Upper lobe of left lung (tissue), 4 donors: ENCODE results near the gene PLXNA1.

ENCODE experiments used
- POLR2A ChIP-seq, 4 donors: fragments of 450-650 bp; IDR thresholded peaks; one replicate each; pipeline ENCODE4 v1.5.1; 2016 to 2017; ENCODE audit warnings: antibody characterized with exemption in 4 of 4, mild to moderate bottlenecking in 2 of 4
- POLR2AphosphoS5 ChIP-seq, 2 donors: sonication (generic); formaldehyde crosslinking; IDR thresholded peaks; one replicate each; pipeline ENCODE4 v1.5.1; 2017; ENCODE audit warnings: antibody characterized with exemption in 2 of 2
- TF ChIP-seq, protein P1 (sequence below), 6 experiments: fragments of 450-650 bp in 4 of 6; fragments of 200-600 bp in 2 of 6; sonication (generic) in 2 of 6; IDR thresholded peaks; one replicate each; pipeline ENCODE4 v1.5.1; 2016 to 2019; ENCODE audit warnings: antibody characterized with exemption in 6 of 6

DNA sequence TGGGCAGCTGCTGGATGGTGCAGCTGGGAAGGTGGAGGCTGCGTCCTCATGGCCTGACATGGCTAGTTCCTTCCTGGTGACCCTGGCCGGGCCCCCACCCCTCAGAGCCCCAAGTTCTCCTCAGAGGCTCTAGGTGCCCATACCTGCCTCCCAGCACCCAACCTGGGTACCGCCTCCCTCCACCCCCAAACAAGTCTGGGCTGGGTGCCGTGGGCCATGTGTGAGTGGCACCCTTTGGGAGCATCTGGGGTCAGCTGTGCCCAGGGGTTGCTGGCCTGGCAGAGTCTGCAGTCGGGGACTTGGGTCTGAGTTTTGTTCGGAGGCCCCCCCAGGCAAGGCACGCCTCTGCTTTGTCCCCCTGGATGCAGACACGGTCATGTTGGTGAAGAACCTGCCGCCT lies 10.5 kb downstream of the PLXNA1 start:
- TF ChIP-seq POLR2AphosphoS5 (IDR thresholded peaks at IDR 0.05): no peak
- TF ChIP-seq POLR2A (IDR thresholded peaks at IDR 0.05): no peak
- TF ChIP-seq, protein P1, sequence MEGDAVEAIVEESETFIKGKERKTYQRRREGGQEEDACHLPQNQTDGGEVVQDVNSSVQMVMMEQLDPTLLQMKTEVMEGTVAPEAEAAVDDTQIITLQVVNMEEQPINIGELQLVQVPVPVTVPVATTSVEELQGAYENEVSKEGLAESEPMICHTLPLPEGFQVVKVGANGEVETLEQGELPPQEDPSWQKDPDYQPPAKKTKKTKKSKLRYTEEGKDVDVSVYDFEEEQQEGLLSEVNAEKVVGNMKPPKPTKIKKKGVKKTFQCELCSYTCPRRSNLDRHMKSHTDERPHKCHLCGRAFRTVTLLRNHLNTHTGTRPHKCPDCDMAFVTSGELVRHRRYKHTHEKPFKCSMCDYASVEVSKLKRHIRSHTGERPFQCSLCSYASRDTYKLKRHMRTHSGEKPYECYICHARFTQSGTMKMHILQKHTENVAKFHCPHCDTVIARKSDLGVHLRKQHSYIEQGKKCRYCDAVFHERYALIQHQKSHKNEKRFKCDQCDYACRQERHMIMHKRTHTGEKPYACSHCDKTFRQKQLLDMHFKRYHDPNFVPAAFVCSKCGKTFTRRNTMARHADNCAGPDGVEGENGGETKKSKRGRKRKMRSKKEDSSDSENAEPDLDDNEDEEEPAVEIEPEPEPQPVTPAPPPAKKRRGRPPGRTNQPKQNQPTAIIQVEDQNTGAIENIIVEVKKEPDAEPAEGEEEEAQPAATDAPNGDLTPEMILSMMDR (IDR thresholded peaks at IDR 0.05): no peak
